Peyer's patch (tissue), 4 donors: ENCODE results near the gene SEM1.

Source experiments
- POLR2A ChIP-seq, 2 donors: fragments of 450-650 bp; IDR thresholded peaks; one replicate each; pipeline ENCODE4 v1.5.1; 2017; ENCODE audit warnings: antibody characterized with exemption in 2 of 2, mild to moderate bottlenecking in 2 of 2, moderate library complexity in 2 of 2
- TF ChIP-seq, protein P1 (sequence below), 6 experiments: fragments of 450-650 bp in 4 of 6; fragments of 200-600 bp in 2 of 6; sonication (generic) in 1 of 6; IDR thresholded peaks; one replicate each; pipeline ENCODE4 v1.5.1; 2017 to 2019; ENCODE audit warnings: antibody characterized with exemption in 6 of 6, mild to moderate bottlenecking in 3 of 6, moderate library complexity in 1 of 6

DNA sequence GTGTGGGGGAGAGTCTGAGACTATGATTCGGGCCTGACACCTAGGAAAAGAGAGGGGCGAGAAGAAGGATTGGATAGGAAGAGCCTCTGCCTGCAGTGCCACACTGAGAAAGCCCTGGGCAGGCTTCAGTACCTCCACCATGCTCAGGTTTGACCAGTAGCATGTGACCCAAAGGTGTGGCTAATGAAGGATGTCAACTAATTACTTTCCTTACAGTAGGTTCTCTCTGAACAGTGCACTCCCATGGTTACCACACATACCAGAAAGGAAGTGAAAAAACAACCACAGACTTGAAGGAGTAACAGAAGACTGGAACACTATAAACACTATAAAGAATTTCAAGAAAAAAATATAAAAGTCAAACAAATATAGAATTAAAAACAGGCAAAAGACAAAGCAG, 46.2 kb downstream of the SEM1 start:
- TF ChIP-seq, protein P1, sequence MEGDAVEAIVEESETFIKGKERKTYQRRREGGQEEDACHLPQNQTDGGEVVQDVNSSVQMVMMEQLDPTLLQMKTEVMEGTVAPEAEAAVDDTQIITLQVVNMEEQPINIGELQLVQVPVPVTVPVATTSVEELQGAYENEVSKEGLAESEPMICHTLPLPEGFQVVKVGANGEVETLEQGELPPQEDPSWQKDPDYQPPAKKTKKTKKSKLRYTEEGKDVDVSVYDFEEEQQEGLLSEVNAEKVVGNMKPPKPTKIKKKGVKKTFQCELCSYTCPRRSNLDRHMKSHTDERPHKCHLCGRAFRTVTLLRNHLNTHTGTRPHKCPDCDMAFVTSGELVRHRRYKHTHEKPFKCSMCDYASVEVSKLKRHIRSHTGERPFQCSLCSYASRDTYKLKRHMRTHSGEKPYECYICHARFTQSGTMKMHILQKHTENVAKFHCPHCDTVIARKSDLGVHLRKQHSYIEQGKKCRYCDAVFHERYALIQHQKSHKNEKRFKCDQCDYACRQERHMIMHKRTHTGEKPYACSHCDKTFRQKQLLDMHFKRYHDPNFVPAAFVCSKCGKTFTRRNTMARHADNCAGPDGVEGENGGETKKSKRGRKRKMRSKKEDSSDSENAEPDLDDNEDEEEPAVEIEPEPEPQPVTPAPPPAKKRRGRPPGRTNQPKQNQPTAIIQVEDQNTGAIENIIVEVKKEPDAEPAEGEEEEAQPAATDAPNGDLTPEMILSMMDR (IDR thresholded peaks at IDR 0.05), result no peak
- TF ChIP-seq POLR2A (IDR thresholded peaks at IDR 0.05), result no peak
